DMS153 treated with DMSO at 0.1 percent for 48 hours (cell line): ENCODE measurements around the gene ELMO3.

Source experiments
- DNase-seq: peaks from one replicate; lab custom pipeline; 2025; ENCODE audit not compliant: unreplicated experiment; lab: John Stamatoyannopoulos, UW

ELMO3 gene

DNA sequence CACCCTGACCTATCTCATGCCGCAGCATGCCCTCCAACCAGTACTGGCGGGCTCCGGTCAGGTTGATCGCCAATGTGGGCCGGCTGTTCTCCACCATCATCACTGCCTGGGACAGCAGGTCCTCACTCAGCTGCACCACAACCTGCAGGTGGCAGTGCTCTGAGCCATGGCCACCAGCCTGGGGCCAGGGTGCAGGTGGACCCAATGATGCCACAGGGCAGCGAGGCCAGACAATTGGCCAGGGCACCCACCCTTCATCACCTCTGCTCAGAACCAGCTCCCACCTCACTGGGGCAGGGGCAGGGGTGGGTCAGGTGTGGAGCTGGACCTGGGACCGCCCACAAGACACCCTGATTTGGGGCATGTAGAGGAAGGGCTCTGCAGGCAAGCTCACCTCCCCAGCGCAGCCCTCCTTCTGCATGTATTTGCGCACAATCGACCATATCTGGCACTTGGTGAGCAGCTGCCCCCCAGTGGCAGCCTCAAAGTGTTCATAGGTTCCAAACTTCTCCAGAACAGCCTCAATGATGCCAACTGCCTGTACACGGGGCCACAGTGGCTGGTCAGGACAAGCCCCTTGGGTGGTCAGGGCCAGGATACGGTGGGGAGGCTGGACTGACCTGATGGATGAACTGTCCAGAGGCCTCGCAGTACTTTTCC is 19.4 kb upstream of the ELMO3 start:
- no peak for DNase-seq

- no peak for DNase-seq
Measured at GRCh38 chr16:67180166-67180565, 18.8 kb upstream of the ELMO3 start.

DNA sequence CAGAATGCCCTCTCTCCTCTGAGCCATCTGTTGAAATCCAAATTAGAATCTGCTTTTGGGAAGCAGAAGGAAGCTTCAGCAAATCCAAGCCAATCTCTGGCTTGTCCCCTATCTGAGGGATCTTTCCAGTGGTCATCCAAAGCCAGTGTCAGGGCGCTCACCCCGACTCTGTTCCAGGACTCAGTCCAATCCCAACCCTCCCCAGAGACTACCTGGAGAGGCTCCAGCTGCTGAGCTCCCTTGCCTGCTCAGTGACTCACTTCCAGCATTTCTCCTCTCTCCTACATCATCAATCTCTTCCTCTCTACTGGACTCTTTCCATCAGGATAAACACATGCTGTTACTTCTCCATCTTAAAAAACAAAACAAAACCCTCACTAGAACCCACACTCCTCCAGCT is 17.6 kb upstream of the ELMO3 start:
- DNase-seq: no peak

- no peak for DNase-seq
Measured at GRCh38 chr16:67182288-67182687, 16.6 kb upstream of the ELMO3 start.

- no peak for DNase-seq
Measured at GRCh38 chr16:67183284-67183626, 15.7 kb upstream of the ELMO3 start.

DNA sequence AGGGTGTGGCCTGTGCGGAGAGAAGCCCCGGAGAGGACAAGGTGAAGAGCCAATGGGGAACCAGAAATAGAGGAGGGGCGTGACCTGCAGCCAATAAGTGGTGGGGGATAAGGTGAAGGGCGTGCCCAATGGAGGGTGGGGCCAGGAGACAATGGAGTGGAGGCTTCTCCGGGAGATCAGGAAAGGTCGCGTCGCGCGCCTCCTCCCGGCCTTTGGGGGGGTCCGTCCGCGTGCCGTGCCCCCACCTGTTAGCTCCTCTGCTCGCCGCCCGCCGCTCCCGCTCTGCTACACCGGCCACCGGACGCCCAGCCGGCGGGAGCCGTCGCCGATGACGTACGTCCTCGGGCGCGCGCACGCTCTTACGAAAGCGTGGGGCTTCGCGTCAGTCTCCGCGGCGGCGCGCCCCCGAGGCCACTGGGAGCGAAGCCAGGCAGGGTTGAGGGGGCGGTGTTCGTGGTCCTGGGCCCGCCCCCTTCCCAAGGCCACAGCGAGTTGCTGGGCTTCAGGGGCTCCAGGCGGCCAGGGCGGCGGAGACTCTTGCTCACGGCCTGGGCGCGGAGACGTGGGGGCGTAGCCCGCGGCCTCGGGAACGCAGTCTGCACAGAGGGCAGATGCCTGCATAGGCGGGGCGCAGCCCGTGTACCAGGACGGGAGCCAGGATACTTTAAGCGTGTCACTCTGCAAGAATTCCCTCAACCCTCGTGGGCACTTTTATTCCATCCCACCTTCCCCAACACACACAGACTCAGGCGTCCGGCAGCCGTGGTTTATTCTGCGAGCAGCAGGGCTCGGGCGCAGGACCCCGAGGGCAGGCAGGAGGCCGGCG is 15.1 kb upstream of the ELMO3 start, which contains the start of gene MATCAP1:
TSS of gene MATCAP1 (minus strand) at position 337 of the 826 bp plus-strand sequence. CDS start 3,353 bp downstream, outside the sequence.
- peak; percentile 96 for DNase-seq

DNA sequence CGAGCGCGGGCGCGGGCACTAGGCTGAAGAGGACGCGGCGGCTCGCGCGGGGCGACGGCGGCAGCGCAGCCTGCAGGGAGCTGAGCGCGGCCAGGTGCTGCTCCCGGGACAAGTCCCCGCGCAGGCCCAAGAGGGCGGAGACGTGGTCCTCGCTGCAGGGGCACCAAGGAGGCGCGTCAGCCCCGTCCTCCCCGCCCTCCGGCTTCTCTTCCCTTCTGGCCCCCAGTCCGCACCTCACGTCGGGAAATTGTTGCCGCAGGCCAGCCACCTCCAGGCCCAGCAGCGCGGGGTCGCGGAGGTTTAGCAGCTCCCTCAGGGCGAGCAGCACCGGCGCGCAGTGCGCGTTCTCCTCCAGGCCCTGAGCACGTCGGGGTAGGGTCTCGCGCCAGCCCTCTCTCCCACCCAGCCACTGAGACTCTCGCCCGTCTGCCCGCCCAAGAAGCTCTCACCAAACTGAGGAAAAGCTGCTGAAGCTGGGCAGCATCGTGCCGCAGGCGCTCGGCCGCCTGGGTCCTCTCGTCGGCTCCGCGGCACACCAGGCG is 14.4 kb upstream of the ELMO3 start:
- DNase-seq: peak; percentile 44

- DNase-seq: peak; percentile 65
Measured at GRCh38 chr16:67184995-67185650, 13.8 kb upstream of the ELMO3 start.

- no peak for DNase-seq
Measured at GRCh38 chr16:67185651-67186134, 13.2 kb upstream of the ELMO3 start.

- DNase-seq: no peak
Measured at GRCh38 chr16:67186550-67186950, 12.4 kb upstream of the ELMO3 start.

DNA sequence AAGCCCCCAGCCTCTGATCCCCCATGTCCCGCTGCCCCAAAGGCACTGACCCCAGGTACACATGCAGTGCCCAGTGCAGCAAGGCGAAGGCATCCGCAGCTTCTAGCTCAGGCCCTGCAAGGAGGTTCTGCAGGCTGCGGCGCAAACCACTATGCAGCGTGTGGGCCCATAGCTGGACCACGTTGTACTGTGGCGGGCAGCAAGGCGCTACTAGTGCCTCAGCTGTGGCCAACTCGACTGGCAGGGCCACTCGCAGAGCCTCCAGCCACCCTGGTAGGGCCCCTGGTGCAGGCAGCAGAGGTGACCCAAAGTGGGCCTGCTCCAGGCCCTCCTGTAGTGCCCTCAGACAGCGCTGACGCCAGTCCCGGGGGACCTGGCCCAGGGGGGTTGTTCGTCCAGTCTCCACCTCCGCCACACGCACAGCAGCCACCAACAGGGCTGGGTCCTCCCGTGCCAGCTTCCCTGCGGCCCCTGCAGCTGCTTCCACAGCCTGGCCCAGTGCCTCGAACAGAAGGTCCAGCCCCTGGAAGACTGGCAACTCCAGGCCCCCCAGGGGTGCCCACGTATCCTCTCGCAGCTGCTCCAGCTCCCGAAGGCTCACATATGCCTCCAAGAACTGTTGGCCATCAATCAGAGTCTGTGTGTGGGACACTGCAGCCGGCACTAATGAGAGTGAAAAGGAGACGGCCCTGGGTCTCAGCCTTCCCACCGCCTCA is 11.6 kb upstream of the ELMO3 start:
- no peak for DNase-seq

- no peak for DNase-seq
Measured at GRCh38 chr16:67188323-67188722, 10.6 kb upstream of the ELMO3 start.

- no peak for DNase-seq
Measured at GRCh38 chr16:67188798-67189197, 10.1 kb upstream of the ELMO3 start.

GRCh38 chr16:67190041-67190440 is 8.9 kb upstream of the ELMO3 start, which contains the start of gene EXOC3L1:
EXOC3L1 (minus strand) TSS chr16:67190136; CDS start chr16:67189676, 460 bp downstream.
- no peak for DNase-seq

GRCh38 chr16:67190448-67191399 is 8.2 kb upstream of the ELMO3 start:
- no peak for DNase-seq

- no peak for DNase-seq
Measured at GRCh38 chr16:67191411-67191994, 7.4 kb upstream of the ELMO3 start.

DNA sequence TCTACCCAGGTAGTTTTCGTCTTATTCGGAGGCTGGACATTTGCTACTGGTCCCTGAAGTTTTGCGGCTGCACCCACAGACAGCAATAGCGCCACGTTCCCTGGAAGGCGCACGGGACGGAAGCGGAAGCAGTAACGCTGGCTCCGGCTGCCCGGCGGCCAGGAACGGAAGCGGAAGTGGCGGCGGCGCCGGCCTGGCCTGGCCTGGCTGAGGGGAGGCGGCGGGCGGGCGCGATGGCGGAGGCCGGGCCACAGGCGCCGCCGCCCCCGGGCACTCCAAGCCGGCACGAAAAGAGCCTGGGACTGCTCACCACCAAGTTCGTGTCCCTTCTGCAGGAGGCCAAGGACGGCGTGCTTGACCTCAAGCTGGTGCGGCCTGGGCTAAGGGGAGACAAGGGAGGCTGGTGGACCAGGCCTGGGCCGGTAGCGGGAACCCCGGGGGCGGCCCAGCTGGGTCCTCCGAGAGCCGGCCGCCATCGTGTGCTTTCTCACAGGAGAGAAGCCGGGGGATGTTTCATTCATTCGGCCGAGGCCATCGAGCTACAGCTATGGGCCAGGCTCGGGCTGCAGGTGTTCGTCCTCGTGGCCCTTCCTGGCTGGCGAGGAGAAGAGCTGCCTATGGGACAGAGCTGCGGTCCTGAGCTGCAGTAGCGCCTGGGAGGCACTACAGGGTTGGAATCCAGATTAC is 6.8 kb upstream of the ELMO3 start, which contains the start of gene E2F4:
TSS of gene E2F4 (plus strand) at position 161 of the 687 bp plus-strand sequence. CDS start at position 234, 73 bp downstream.
- DNase-seq: peak; percentile 85

DNA sequence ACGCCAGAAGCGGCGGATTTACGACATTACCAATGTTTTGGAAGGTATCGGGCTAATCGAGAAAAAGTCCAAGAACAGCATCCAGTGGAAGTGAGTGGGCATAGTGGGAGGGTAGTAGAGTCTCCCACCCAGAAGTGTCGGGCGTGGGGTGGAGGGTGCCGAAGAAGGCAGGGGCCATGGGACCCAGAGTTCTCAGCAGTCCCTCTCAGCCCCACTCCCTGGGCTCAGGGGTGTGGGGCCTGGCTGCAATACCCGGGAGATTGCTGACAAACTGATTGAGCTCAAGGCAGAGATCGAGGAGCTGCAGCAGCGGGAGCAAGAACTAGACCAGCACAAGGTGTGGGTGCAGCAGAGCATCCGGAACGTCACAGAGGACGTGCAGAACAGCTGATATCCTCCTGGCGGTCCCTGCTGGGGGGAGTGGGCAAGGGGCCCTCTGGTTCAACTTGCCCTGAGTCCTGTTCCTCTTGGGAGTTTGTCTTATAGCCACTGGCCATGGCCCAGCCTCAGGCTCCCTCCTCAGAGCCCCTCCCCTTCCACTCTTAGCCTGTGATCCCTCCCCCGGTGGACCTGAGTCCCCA is 6.1 kb upstream of the ELMO3 start:
- DNase-seq: no peak
